Superior temporal gyrus (tissue), 1 donor: ENCODE results near the gene KCNK4.

Experiments
- DNase-seq: peaks from one replicate; pipeline ENCODE4 v3.0.0-alpha.2; 2016; ENCODE audit errors: extremely low spot score

The KCNK4 gene

DNA sequence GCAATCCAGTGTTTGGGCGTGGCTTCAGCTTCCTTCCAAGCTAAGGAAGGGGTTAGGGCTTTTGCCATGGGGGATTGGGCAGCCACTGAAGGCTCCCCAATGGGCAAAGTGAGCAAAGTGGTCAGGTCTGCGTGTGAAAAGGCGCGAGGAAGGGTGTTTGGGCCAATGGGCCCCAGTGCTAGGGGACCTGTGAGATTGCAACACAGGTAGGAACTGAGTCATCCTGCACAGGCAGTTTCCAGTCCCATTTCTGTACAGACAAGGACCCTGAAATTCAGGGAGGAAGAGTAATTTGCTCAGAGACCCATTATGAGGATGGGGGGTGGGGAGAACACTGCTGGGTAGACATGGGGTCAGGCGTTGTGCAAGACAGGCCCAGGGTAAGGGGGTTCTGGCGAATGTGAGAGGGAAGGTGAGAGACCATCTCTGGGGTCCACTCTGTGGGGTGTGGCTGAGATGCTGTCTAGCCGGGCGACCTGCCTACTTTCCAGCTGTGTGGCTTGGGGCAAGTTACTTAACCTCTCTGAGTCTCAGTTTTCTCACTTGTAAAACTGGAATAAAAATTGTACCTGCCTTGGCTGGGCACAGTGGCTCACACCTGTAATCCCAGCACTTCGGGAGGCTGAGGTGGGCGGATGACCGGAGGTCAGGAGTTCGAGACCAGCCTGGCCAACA is 56.2 kb downstream of the KCNK4 start:
- DNase-seq = no peak

DNA sequence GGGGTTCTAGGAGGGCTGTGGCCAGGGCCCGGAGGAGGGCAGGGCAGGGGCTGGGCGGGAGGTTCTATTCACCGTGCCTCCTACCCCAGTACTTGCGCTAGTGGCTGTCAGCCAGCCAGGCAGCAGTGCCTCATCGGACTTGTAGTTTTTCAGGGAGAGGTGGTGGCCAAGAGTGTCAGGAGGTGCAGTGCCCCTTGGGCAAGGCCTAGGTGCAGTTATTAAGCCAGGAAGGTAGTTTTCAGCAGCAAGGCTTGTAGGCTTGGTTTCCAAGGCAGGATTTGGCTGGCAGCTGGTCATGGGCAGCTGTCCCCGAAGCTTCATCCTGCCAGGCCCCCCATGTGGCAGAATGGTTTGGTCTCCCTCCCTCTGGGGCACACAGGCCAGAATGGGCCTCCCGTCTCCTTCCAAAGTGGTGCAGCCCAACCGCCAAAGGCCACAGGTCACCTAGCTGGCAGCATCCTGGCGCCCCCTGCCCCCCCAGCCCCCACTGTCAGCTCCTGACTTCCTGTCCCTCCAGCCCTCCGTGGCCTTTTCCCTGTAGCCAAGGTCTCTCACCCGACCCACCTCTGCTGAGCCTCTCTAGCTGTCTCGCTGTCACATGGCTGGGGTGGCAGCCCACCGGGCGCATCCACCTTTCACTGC is 57.4 kb downstream of the KCNK4 start:
- DNase-seq = no peak

DNA sequence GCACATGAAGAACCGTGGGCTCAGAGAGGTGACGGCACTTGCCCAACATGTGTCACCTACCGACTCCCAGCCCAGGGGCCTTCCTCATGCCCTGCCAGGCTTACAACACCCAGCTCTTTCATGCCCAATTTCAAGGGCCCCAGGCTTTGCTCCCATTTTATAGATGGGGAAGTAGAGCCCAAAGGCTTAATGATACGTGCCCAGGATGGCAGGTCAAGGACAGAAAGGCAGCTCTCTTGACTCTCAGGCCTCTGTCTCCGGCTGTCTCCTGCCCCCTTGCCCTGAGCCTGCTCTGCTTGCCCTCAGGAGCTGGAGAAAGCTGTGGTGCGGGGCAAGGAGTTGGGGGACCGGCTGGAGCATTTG is 57.9 kb downstream of the KCNK4 start:
- no peak for DNase-seq

DNA sequence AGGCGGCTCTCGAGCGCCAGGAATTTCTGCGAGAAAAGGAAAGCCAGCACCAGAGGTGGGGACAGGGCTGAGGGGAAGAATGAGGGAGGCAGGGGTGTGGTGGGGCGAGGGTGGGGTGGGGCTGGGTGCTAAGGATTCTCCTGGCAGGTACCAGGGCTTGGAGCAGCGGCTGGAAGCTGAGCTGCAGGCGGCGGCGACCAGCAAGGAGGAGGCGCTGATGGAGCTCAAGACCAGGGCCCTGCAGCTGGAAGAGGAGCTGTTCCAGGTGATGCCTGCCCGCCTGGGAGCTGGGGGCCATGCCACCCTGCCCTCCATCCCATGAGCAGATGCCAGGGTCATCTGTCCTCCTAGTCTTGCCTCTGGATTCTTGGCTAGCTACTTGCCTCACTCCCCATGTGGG is 58.3 kb downstream of the KCNK4 start:
- DNase-seq = no peak
